WERI-Rb-1 (cell line): ENCODE data around the gene RFX2.
A peak's percentile ranks its signal among the peaks of the same experiment; 100 is the strongest.
"Not testable (repeated sequence)": the region's sequence is repeated elsewhere in the genome, so short reads cannot be mapped to it uniquely, and the experiment has no call there.

Experiments
- DNase-seq: peaks from one replicate; pipeline ENCODE4 v3.0.0-alpha.2; 2020
- H3K27ac ChIP-seq: fragments of 250-450 bp; sonication (Bioruptor Pico); 2 replicates; pipeline ENCODE4 v1.5.1; 2020; ENCODE audit warnings: mild to moderate bottlenecking, moderate library complexity
- H3K27me3 ChIP-seq: fragments of 250-450 bp; sonication (Bioruptor Pico); 2 replicates; pipeline ENCODE4 v1.5.1; 2021; ENCODE audit warnings: mild to moderate bottlenecking, low read depth, moderate library complexity; ENCODE audit not compliant: insufficient read depth, severe bottlenecking
- H3K36me3 ChIP-seq: fragments of 250-450 bp; sonication (Bioruptor Pico); 2 replicates; pipeline ENCODE4 v1.5.1; 2020; ENCODE audit warnings: mild to moderate bottlenecking, moderate library complexity
- H3K4me3 ChIP-seq: 2 replicates; pipeline ENCODE4 v1.5.1; 2011; ENCODE audit warnings: low read depth, mild to moderate bottlenecking, control low read depth, low read length
- H3K9me3 ChIP-seq: fragments of 250-450 bp; sonication (Bioruptor Pico); 2 replicates; pipeline ENCODE4 v1.5.1; 2021; ENCODE audit warnings: mild to moderate bottlenecking, moderate library complexity; ENCODE audit not compliant: severe bottlenecking
- CTCF ChIP-seq: IDR thresholded peaks from 2 replicates; pipeline ENCODE4 v1.5.1; 2011; ENCODE audit warnings: low read depth, mild to moderate bottlenecking, control low read depth, inconsistent platforms, low read length

Gene RFX2

GRCh38 chr19:6108721-6109633, 1.3 kb downstream of the RFX2 start:
- TF ChIP-seq CTCF: no peak
- H3K9me3 ChIP-seq: no peaks in the 10 kb centered on the region
- H3K27ac ChIP-seq: no peak overlapping the region
- no peaks in the 10 kb centered on the region for H3K27me3 ChIP-seq
- no peak for DNase-seq
- H3K4me3 ChIP-seq: peak overlapping the region; percentile 61
- H3K36me3 ChIP-seq: no peaks in the 10 kb centered on the region

- H3K9me3 ChIP-seq, H3K27me3 ChIP-seq, H3K36me3 ChIP-seq, DNase-seq, H3K4me3 ChIP-seq, H3K27ac ChIP-seq: not testable (repeated sequence)
These were observed 3.5 kb downstream of the RFX2 start for GRCh38 chr19:6106643-6107294.

- no peak for DNase-seq
- no peak for TF ChIP-seq CTCF
- Histone ChIP-seq H3K4me3 (no peak overlapping the region), H3K36me3 (no peaks in the 10 kb centered on the region), H3K9me3 (peaks cover 3% of the 10 kb centered on the region), H3K27ac (no peak overlapping the region), H3K27me3 (no peaks in the 10 kb centered on the region)
These were observed 4.9 kb downstream of the RFX2 start for GRCh38 chr19:6105444-6105843.

- Histone ChIP-seq H3K27ac (no peak overlapping the region), H3K27me3 (no peaks in the 10 kb centered on the region), H3K36me3 (no peaks in the 10 kb centered on the region), H3K4me3 (no peak overlapping the region), H3K9me3 (peaks cover 3% of the 10 kb centered on the region)
- no peak for DNase-seq
- TF ChIP-seq CTCF: no peak
These were observed 6.4 kb downstream of the RFX2 start for GRCh38 chr19:6103894-6104293.

- no peak for DNase-seq
- Histone ChIP-seq H3K36me3 (no peaks in the 10 kb centered on the region), H3K27me3 (no peaks in the 10 kb centered on the region), H3K27ac (no peak overlapping the region), H3K4me3 (no peak overlapping the region), H3K9me3 (peaks cover 3% of the 10 kb centered on the region)
- no peak for TF ChIP-seq CTCF
These were observed 7.1 kb downstream of the RFX2 start for GRCh38 chr19:6103217-6103644.

- H3K27me3 ChIP-seq: no peaks in the 10 kb centered on the region
- TF ChIP-seq CTCF: no peak
- no peak overlapping the region for H3K4me3 ChIP-seq
- H3K27ac ChIP-seq: no peak overlapping the region
- no peak for DNase-seq
- H3K9me3 ChIP-seq: peaks cover 3% of the 10 kb centered on the region
- H3K36me3 ChIP-seq: no peaks in the 10 kb centered on the region
These were observed 8.3 kb downstream of the RFX2 start for GRCh38 chr19:6101991-6102390.
